Adrenal gland (tissue), 12 donors: ENCODE data around the gene STATH. TPM values are rescaled to one million over a fixed set of nuclear protein-coding genes. Genes with fewer than 3 reads are reported as not detected.

Source experiments
- DNase-seq, 7 donors: peaks; one replicate each; pipeline ENCODE4 v3.0.0-alpha.2; 2019 to 2020
- H3K27ac ChIP-seq, 5 donors: fragments of 200-600 bp; sonication (generic) in 4 of 5; 1 replicate in 3 of 5; 2 replicates in 2 of 5; pipeline versions ENCODE4 v1.5.1 to v1.8.0; 2016 to 2020; ENCODE audit warnings: mild to moderate bottlenecking in 1 of 5
- H3K27me3 ChIP-seq: fragments of 200-600 bp; 2 replicates; pipeline ENCODE4 v1.8.0; 2021
- H3K36me3 ChIP-seq, 2 donors: fragments of 200-600 bp; replicated peaks in 1 of 2; 1 replicate in 1 of 2; 2 replicates in 1 of 2; pipeline versions ENCODE4 v1.5.1 to v1.8.0; 2018 to 2022
- H3K4me1 ChIP-seq, 2 donors: fragments of 200-600 bp; replicated peaks in 1 of 2; 1 replicate in 1 of 2; 2 replicates in 1 of 2; pipeline versions ENCODE4 v1.5.1 to v1.8.0; 2018 to 2021
- H3K4me3 ChIP-seq, 4 donors: fragments of 200-600 bp; sonication (generic) in 3 of 4; one replicate each; pipeline ENCODE4 v1.5.1; 2016 to 2018
- H3K9me3 ChIP-seq, 3 donors: fragments of 200-600 bp; sonication (generic) in 1 of 3; replicated peaks in 1 of 3; 1 replicate in 2 of 3; 2 replicates in 1 of 3; pipeline versions ENCODE4 v1.5.1 to v1.8.0; 2016 to 2021
- POLR2A ChIP-seq, 2 donors: fragments of 450-650 bp; IDR thresholded peaks; one replicate each; pipeline ENCODE4 v1.6.1; 2017; ENCODE audit warnings: antibody characterized with exemption in 2 of 2, mild to moderate bottlenecking in 2 of 2, moderate library complexity in 1 of 2
- WGBS, 4 donors: extraction: QIAGEN DNeasy Blood & Tissue Kit in 2 of 4; methylation state at CpG; one replicate each; pipeline versions ENCODE4 v1.1.5 to v1.1.7; 2013 to 2017; 5-methylcytosine and 5-hydroxymethylcytosine counted together
- intact Hi-C, 2 donors: fragments of 100-400 bp; cut with DNase I; formaldehyde crosslinking; loops; one replicate each; pipeline versions ENCODE4 v1.14.1 to v1.15.0; 2022 to 2023
- polyA plus RNA-seq, 3 donors: library from polyadenylated mRNA; stranded (reverse); fragments of 200-250 nt in 2 of 3; fragments of 350-450 nt in 1 of 3; fragmentation: Illumina TruSeq in 1 of 3; extraction: RNeasy Lipid Tissue Mini Kit (QIAGEN cat#74804) in 1 of 3; gene quantifications; one replicate each; pipeline ENCODE4 v1.2.3, GENCODE V29; 2013 to 2014
- total RNA-seq, 9 donors: library from RNA; depleted of rRNA in 4 of 9; stranded (reverse); fragments of >200 nt in 4 of 9; fragments of 120-200 nt in 1 of 9; fragmentation: NEBNext Ultra II Directional in 1 of 9; extraction: Animal tissue kit (Norgen Biotek cat#: 25700) in 1 of 9; gene quantifications; one replicate each; pipeline versions ENCODE4 v1.1.0 to v1.2.4, GENCODE V29; 2013 to 2023
- TF ChIP-seq, protein P1 (sequence below), 6 experiments: fragments of 450-650 bp in 4 of 6; fragments of 200-600 bp in 2 of 6; sonication (generic) in 1 of 6; IDR thresholded peaks; 1 replicate in 5 of 6; 2 replicates in 1 of 6; pipeline versions ENCODE4 v1.5.1 to v1.8.0; 2016 to 2021; ENCODE audit warnings: antibody characterized with exemption in 6 of 6, mild to moderate bottlenecking in 2 of 6, moderate library complexity in 1 of 6
- donor health status: healthy with polysubstance abuse.
- donor health status: Bipolar disorder and iron deficiency.
- donor health status: DM: yes; HTN: yes; CAD: no.
- donor health status: DM: no; HTN: no; CAD: no.
- donor health status: DM: no; HTN: no; CAD: no.
- donor health status: DM: yes; HTN: yes; CAD: no.

Gene STATH
- total and polyA plus RNA-seq, 12 donors, result not detected

DNA sequence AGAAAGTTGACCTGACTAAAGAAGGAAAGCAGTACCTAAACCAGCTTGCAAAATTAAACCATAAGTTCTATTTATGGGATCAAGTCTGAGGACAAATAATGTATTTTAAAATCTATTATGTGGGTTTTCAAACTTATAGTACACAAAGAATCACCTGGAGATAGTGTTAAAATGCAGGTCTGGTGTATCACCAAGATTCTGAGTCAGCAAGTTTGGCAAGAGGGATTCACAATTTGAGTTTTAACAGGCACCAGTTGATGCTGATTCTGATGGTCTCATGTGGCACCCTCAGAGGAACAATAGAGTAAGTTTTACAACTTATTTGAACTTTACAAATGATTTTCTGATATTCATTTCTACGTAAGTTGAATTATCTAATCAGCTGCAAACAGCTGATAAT lies 9.1 kb upstream of the STATH start:
- no peaks in the 10 kb centered on the region for H3K36me3 ChIP-seq
- H3K4me3 ChIP-seq, result no peak overlapping the region
- WGBS, 4 donors, result 74 to 83% (median 79%) methylated on average over 1 of the region's 1 CpG
- H3K27me3 ChIP-seq, result no peaks in the 10 kb centered on the region
- H3K9me3 ChIP-seq, result no peaks in the 10 kb centered on the region
- H3K4me1 ChIP-seq, result no peaks in the 10 kb centered on the region
- TF ChIP-seq, protein P1, sequence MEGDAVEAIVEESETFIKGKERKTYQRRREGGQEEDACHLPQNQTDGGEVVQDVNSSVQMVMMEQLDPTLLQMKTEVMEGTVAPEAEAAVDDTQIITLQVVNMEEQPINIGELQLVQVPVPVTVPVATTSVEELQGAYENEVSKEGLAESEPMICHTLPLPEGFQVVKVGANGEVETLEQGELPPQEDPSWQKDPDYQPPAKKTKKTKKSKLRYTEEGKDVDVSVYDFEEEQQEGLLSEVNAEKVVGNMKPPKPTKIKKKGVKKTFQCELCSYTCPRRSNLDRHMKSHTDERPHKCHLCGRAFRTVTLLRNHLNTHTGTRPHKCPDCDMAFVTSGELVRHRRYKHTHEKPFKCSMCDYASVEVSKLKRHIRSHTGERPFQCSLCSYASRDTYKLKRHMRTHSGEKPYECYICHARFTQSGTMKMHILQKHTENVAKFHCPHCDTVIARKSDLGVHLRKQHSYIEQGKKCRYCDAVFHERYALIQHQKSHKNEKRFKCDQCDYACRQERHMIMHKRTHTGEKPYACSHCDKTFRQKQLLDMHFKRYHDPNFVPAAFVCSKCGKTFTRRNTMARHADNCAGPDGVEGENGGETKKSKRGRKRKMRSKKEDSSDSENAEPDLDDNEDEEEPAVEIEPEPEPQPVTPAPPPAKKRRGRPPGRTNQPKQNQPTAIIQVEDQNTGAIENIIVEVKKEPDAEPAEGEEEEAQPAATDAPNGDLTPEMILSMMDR (IDR thresholded peaks at IDR 0.05), result no peak
- TF ChIP-seq POLR2A (IDR thresholded peaks at IDR 0.05), result no peak
- intact Hi-C loops, result no loop called here
- no peak for DNase-seq
- no peak overlapping the region for H3K27ac ChIP-seq

DNA sequence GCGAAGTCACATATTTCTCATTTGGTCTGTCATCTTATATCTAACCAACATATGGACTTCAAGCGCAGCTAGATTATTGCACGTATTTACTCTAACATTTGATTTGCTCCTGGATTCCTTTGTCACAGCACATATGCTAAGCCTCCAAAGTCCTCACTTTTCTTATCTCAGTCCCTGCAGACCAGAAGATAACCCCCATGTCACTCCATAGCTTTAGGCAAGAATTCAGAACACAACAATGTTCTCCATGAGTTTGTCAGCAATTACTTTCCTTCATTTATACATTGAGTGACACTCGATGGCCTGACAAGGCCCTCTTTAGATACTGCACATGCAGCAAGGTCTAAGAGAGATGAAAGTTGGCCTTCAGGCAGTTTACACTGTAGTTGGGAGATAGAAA lies 4.8 kb upstream of the STATH start:
- H3K27ac ChIP-seq, result no peak overlapping the region
- H3K9me3 ChIP-seq, result no peaks in the 10 kb centered on the region
- TF ChIP-seq, protein P1 (IDR thresholded peaks at IDR 0.05), result no peak
- TF ChIP-seq POLR2A (IDR thresholded peaks at IDR 0.05), result no peak
- H3K4me1 ChIP-seq, result no peaks in the 10 kb centered on the region
- no peak overlapping the region for H3K4me3 ChIP-seq
- intact Hi-C loops, result no loop called here
- H3K27me3 ChIP-seq, result no peaks in the 10 kb centered on the region
- 77 to 83% (median 79%) methylated on average over 4 of the region's 4 CpGs for WGBS, 4 donors
- no peaks in the 10 kb centered on the region for H3K36me3 ChIP-seq
- no peak for DNase-seq

DNA sequence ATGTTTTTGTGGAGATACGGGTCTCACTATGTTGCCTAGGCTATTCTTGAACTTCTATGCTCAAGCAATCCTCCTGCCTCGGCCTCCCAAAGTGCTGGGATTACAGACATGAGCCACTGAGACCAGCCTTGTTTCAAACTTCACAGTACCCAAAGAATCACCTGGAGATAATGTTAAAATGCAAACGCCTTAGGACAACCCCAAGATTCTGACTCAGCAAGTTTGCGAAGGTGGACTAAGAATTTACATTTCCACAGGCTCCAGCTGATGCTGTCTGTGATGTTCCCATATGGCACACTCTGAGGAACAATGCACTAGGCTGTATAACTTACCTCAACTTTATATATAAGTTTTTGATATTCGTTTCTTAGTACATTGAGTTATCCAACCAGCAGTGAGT lies 984 bp upstream of the STATH start:
- 73 to 79% (median 74%) methylated on average over 5 of the region's 5 CpGs for WGBS, 4 donors
- no peak for DNase-seq
- Histone ChIP-seq H3K36me3 (no peaks in the 10 kb centered on the region), H3K27me3 (no peaks in the 10 kb centered on the region), H3K27ac (no peak overlapping the region), H3K4me1 (no peaks in the 10 kb centered on the region), H3K4me3 (no peak overlapping the region), H3K9me3 (no peaks in the 10 kb centered on the region)
- TF ChIP-seq POLR2A (IDR thresholded peaks at IDR 0.05), result no peak
- TF ChIP-seq, protein P1 (IDR thresholded peaks at IDR 0.05), result no peak
- intact Hi-C loops, result no loop called here

DNA sequence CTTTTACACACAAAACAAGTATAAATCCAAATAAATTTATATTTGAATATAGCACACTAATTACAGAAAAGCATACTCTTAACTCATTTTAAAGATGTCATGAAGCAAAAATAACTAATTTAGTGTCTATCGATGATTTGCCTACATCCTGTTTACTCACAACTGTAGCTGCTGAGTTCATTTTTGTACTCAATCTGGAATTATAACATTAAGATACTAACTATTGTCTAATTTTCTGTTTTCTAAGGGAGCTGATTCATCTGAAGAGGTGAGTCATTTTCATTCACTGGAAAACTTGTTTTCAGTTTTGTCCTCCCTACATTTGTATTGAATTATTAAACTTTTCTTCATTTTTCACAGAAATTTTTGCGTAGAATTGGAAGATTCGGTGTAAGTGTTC lies 3.7 kb downstream of the STATH start:
- Histone ChIP-seq H3K4me3 (no peak overlapping the region), H3K9me3 (no peaks in the 10 kb centered on the region), H3K36me3 (no peaks in the 10 kb centered on the region), H3K27ac (no peak overlapping the region), H3K27me3 (no peaks in the 10 kb centered on the region), H3K4me1 (no peaks in the 10 kb centered on the region)
- DNase-seq, result no peak
- no peak for TF ChIP-seq POLR2A (IDR thresholded peaks at IDR 0.05)
- TF ChIP-seq, protein P1 (IDR thresholded peaks at IDR 0.05), result no peak
- intact Hi-C loops, result no loop called here
- 81 to 91% (median 83%) methylated on average over 3 of the region's 3 CpGs for WGBS, 4 donors
